OCI-LY1 (cell line): ENCODE data around the gene ALDH1A2.

ENCODE experiments used
- H2AFZ ChIP-seq: fragments of 200-600 bp; sonication (generic), shearing (Covaris generic); 2 replicates; pipeline ENCODE4 v1.6.0; 2014; ENCODE audit warnings: antibody characterized with exemption, mild to moderate bottlenecking, low read length
- H3F3A ChIP-seq: fragments of 200-600 bp; sonication (generic), shearing (Covaris generic); 2 replicates; pipeline ENCODE4 v1.6.0; 2014; ENCODE audit warnings: mild to moderate bottlenecking, antibody characterized with exemption, low read length, moderate library complexity; ENCODE audit not compliant: insufficient read depth
- H3K27ac ChIP-seq: fragments of 200-600 bp; sonication (generic); 2 replicates; pipeline ENCODE4 v1.5.1; 2014; ENCODE audit warnings: low read length, mixed run types, mild to moderate bottlenecking, low read depth; ENCODE audit not compliant: poor library complexity, severe bottlenecking
- H3K27me3 ChIP-seq: fragments of 200-600 bp; sonication (generic); 2 replicates; pipeline ENCODE4 v1.6.0; 2014; ENCODE audit warnings: antibody characterized with exemption, mild to moderate bottlenecking, low read length, moderate library complexity; ENCODE audit not compliant: insufficient read depth
- H3K36me3 ChIP-seq: fragments of 200-600 bp; sonication (generic); 2 replicates; pipeline ENCODE4 v1.6.1; 2014; ENCODE audit warnings: mild to moderate bottlenecking, antibody characterized with exemption, low read length, moderate library complexity, mixed read lengths; ENCODE audit not compliant: insufficient read depth
- H3K4me1 ChIP-seq: fragments of 200-600 bp; sonication (generic); 2 replicates; pipeline ENCODE4 v1.5.1; 2014; ENCODE audit warnings: mild to moderate bottlenecking, low read length, moderate library complexity; ENCODE audit not compliant: insufficient read depth, severe bottlenecking
- H3K4me2 ChIP-seq: fragments of 200-600 bp; sonication (generic), shearing (Covaris generic); 2 replicates; pipeline ENCODE4 v1.6.1; 2014; ENCODE audit warnings: low read length
- H3K4me3 ChIP-seq: fragments of 200-600 bp; sonication (generic); 2 replicates; pipeline ENCODE4 v1.5.1; 2014; ENCODE audit warnings: low read length, low read depth, mild to moderate bottlenecking, mixed read lengths; ENCODE audit not compliant: poor library complexity, severe bottlenecking
- H3K79me2 ChIP-seq: fragments of 200-600 bp; shearing (Covaris generic); 2 replicates; pipeline ENCODE4 v1.6.1; 2016; ENCODE audit warnings: mixed run types, low read length, mixed read lengths; ENCODE audit not compliant: insufficient read depth
- H3K9ac ChIP-seq: fragments of 200-600 bp; sonication (generic), shearing (Covaris generic); 2 replicates; pipeline ENCODE4 v1.6.1; 2014; ENCODE audit warnings: mild to moderate bottlenecking, low read length, mixed read lengths
- H3K9me2 ChIP-seq: fragments of 200-600 bp; sonication (generic), shearing (Covaris generic); 2 replicates; pipeline ENCODE4 v1.6.1; 2014; ENCODE audit warnings: low read depth, mild to moderate bottlenecking, low read length, mixed read lengths
- H3K9me3 ChIP-seq: fragments of 200-600 bp; shearing (Covaris generic); 2 replicates; pipeline ENCODE4 v1.6.1; 2014; ENCODE audit warnings: low read length, mixed read lengths
- H4K20me1 ChIP-seq: fragments of 200-600 bp; sonication (generic), shearing (Covaris generic); 2 replicates; pipeline ENCODE4 v1.6.0; 2016; ENCODE audit warnings: mild to moderate bottlenecking, low read length; ENCODE audit not compliant: insufficient read depth
- EZH2 ChIP-seq: fragments of 200-600 bp; sonication (generic), shearing (Covaris generic); IDR thresholded peaks from 2 replicates; pipeline ENCODE4 v1.8.0; 2017; ENCODE audit warnings: borderline replicate concordance, mixed run types, mild to moderate bottlenecking, antibody characterized with exemption, low read length, moderate library complexity, mixed read lengths
- TF ChIP-seq, protein P1 (sequence below): fragments of 200-600 bp; sonication (generic), shearing (Covaris generic); IDR thresholded peaks from 2 replicates; pipeline ENCODE4 v1.5.1; 2017; ENCODE audit warnings: mild to moderate bottlenecking, antibody characterized with exemption, low read length, moderate library complexity, mixed read lengths

The ALDH1A2 gene

DNA sequence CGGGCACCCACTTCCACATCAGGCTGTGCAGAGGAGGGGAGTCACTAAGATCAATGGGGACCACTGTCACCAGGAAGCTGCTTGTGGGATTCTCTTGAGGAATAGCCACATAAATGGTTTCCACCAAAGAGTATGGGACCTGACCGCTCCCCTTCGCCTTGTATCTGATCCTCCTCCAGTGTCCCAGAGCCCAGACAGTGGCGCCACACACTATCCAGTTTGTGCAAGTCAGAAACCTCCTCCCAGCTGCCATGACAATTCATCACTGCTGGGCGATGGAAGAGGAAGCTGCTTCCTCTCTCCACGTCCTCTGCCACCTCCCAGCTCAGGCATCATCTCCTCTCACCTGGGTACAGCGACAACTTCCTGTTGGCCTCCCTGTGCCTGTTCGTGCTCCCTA lies 147.5 kb downstream of the ALDH1A2 start:
- Histone ChIP-seq H3K9me2 (no peaks in the 10 kb centered on the region), H4K20me1 (no peaks in the 10 kb centered on the region), H3K9me3 (no peaks in the 10 kb centered on the region), H3K9ac (no peak overlapping the region), H3K4me3 (no peak overlapping the region), H3K27ac (no peak overlapping the region), H3K79me2 (no peaks in the 10 kb centered on the region), H3K4me1 (no peaks in the 10 kb centered on the region), H3F3A (no peaks in the 10 kb centered on the region), H3K4me2 (no peak overlapping the region), H3K36me3 (no peaks in the 10 kb centered on the region), H3K27me3 (peaks cover 4% of the 10 kb centered on the region; the same call in 1 of the 2 replicates), H2AFZ (no peak overlapping the region)
- no peak for TF ChIP-seq EZH2
- TF ChIP-seq, protein P1, sequence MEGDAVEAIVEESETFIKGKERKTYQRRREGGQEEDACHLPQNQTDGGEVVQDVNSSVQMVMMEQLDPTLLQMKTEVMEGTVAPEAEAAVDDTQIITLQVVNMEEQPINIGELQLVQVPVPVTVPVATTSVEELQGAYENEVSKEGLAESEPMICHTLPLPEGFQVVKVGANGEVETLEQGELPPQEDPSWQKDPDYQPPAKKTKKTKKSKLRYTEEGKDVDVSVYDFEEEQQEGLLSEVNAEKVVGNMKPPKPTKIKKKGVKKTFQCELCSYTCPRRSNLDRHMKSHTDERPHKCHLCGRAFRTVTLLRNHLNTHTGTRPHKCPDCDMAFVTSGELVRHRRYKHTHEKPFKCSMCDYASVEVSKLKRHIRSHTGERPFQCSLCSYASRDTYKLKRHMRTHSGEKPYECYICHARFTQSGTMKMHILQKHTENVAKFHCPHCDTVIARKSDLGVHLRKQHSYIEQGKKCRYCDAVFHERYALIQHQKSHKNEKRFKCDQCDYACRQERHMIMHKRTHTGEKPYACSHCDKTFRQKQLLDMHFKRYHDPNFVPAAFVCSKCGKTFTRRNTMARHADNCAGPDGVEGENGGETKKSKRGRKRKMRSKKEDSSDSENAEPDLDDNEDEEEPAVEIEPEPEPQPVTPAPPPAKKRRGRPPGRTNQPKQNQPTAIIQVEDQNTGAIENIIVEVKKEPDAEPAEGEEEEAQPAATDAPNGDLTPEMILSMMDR = no peak

DNA sequence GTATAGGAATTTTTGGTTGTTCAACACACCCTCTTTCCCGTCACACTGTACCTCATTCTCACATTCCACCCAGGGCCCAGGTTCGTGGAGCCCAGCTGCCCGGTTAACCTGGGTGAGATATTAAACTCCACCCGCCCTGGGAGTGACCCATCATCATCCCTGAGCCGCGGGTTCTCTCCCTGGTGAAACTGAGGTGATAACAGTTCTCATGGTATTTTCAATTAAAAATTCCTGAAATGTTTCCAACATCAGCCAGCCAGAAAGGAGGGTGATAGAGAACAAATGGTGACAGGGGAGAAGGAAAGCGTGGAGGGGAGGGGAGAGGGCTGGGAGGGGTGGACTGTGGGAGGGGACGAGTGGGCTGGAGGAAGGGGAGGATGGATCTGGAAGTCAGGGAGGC lies 148.8 kb downstream of the ALDH1A2 start:
- Histone ChIP-seq H3K9me3 (no peaks in the 10 kb centered on the region), H3K4me2 (no peak overlapping the region), H3K27me3 (peaks cover 4% of the 10 kb centered on the region; the same call in 1 of the 2 replicates), H3K4me1 (no peaks in the 10 kb centered on the region), H3K9ac (no peak overlapping the region), H3K9me2 (no peaks in the 10 kb centered on the region), H3K4me3 (no peak overlapping the region), H3K36me3 (no peaks in the 10 kb centered on the region), H3K27ac (no peak overlapping the region), H4K20me1 (no peaks in the 10 kb centered on the region), H3F3A (no peaks in the 10 kb centered on the region), H2AFZ (no peak overlapping the region), H3K79me2 (no peaks in the 10 kb centered on the region)
- TF ChIP-seq EZH2 = no peak
- TF ChIP-seq, protein P1 = no peak

DNA sequence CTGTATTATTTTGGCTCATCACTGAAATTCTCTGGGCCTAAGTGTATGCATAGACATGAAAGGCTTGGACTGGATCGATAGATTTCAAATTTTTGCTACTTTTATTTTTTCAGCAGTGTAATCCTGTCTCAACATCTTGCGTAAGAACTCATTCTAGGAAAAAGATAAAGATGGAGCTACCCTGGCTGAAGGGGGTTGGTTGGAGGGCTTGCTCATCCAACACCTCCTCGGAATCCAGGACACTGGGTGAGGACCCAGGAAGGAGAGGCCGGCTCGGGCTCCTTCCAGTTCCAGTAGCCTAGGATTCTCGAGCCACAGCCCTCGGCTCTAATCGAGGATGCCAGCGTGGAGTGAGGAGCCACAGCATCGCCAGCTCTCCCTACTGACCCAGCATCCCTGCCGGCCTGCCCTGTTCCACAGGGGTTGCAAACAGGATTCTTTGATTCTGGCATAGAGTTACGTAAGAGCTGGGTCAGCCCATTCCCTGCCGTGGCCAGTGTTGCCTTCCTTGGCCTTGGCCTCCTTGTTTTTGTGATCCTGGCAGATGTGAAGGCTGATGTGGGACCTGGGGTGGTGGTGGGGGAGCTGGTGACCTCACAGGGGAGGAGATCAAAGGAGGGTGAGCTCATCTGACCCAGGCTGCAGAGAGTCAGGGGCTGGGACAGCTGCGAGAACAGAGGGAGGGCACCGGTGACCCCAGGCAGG lies 149.5 kb downstream of the ALDH1A2 start:
- Histone ChIP-seq H3K9me3 (no peaks in the 10 kb centered on the region), H2AFZ (no peak overlapping the region), H3K9me2 (no peaks in the 10 kb centered on the region), H3K4me1 (no peaks in the 10 kb centered on the region), H3K79me2 (no peaks in the 10 kb centered on the region), H3K4me2 (no peak overlapping the region), H3F3A (no peaks in the 10 kb centered on the region), H3K27me3 (peaks cover 4% of the 10 kb centered on the region; the same call in 1 of the 2 replicates), H3K36me3 (no peaks in the 10 kb centered on the region), H3K27ac (no peak overlapping the region), H4K20me1 (no peaks in the 10 kb centered on the region), H3K9ac (no peak overlapping the region), H3K4me3 (no peak overlapping the region)
- no peak for TF ChIP-seq EZH2
- TF ChIP-seq, protein P1 = no peak
